ENCODE data around the gene GYG2.
"Not testable (repeated sequence)": the region's sequence is repeated elsewhere in the genome, so short reads cannot be mapped to it uniquely, and the experiment has no call there.

GYG2 gene

GRCh38 chrX:2828344-2828958 lies at the start of gene GYG2:
Gene GYG2, plus strand, starts transcription at chrX:2828930. Its CDS starts 1,259 bp downstream, at chrX:2830189.
- DNase-seq, result no peak

DNA sequence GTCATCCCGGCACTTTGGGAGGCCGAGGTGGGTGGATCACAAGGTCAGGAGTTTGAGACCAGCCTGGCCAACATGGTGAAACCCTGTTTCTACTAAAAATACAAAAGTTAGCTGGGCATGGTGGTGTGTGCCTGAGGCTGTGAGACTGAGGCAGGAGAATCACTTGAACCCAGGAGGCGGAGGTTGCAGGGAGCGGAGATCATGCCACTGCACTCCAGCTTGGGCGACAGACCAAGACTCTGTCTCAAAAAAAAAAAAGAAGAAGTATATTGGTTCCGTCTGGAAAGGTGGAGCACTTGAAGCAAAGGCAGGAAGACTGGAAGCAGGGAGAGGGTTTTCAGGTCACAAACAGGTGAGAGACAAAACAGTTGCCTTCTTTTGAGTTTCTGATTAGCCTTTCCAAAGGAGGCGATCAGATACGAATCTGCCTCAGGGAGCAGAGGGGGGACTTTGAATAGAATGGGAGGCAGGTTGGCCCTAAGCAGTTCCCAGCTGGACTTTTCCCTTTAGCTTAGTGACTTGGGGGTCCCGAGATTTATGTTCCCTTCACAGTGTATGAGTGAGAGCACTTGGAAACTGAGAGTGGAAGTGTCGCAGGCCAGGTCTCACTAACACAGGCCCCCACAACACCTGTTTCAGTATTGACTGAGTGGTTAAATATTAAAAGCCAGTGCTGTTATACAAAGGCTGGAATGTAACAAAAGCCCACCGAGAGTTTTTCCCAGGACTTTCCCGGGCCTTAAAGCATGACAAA lies 48.1 kb upstream of the GYG2 start:
- not testable (repeated sequence) for DNase-seq

- no peak for DNase-seq
These were observed 47.5 kb upstream of the GYG2 start for GRCh38 chrX:2781226-2781571.

- no peak for DNase-seq
These were observed 47.0 kb upstream of the GYG2 start for GRCh38 chrX:2781698-2782097.

GRCh38 chrX:2782171-2782570 lies 46.6 kb upstream of the GYG2 start:
- no peak for DNase-seq

DNA sequence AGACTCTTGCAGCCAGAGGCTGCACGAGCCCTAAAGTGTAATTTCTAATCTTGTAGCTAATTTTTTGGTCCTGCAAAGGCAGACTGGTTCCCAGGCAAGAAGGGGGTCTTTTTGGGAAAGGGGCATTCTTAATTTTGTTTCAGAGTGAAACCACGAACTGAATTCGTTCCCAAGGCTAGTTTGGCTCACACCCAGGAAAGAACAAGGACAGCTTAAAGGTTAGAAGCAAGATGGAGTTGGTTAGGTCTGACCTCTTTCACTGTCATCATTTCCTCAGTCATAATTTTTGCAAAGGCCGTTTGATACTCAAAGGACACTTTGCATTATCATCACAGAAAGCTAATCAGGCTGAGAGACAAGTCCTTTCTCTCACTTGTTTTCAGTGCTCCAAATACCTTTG lies 46.0 kb upstream of the GYG2 start:
- no peak for DNase-seq

DNA sequence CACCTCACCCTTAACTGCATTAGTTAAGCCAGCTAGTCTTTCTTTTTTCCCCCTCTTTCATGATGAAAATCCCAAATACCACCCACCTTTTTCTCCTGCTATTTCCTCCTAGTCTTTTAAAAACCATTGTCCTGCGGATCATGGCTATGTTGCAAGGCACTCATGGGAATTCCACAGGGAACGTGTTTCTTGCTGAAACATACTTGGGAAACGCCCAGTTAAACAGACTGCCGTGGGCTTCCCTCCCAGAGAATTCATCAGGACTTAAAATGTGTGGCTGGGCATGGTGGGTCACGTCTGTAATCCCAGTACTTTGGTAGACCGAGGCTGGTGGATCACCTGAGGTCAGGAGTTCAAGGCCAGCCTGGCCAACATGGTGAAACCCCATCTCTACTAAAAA lies 44.7 kb upstream of the GYG2 start:
- DNase-seq, result no peak

DNA sequence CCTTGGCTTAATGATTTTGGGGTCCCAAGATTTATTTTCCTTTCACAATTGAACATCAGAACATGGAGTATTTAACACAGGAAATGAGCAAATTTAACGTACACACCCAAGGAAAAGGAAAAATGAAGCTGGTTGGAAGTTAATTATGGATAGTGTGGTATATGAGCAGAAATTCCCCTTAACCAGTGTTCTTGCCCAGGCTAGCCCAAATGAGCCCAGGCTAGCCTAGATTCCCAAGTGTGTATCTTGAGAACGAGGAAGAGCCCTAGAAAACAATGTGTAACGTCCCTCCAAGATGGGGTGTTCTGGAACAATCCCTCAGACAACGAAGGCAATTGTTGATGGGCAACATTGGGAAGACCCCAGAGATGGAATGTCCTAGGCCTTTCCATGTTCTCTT lies 43.2 kb upstream of the GYG2 start:
- DNase-seq, result no peak

DNA sequence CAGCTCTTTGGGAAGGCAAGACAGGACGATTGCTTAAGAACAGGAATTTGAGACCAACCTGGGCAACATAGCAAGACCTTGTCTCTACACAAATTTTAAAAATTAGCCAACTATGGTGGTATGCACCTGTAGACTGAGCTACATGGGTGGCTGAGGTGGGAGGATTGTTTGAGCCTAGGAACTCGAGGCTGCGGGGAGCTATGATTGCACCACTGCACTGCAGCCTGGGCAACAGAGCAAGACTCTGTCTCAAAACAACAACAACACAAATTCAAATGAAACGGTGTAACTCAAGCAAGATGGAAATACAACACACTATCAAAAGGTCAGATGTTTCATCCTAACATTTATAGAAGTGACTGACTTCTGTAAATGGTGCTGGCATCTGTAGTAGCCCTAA lies 39.8 kb upstream of the GYG2 start:
- DNase-seq, result no peak

- DNase-seq, result no peak
These were observed 39.2 kb upstream of the GYG2 start for GRCh38 chrX:2789569-2789968.

DNA sequence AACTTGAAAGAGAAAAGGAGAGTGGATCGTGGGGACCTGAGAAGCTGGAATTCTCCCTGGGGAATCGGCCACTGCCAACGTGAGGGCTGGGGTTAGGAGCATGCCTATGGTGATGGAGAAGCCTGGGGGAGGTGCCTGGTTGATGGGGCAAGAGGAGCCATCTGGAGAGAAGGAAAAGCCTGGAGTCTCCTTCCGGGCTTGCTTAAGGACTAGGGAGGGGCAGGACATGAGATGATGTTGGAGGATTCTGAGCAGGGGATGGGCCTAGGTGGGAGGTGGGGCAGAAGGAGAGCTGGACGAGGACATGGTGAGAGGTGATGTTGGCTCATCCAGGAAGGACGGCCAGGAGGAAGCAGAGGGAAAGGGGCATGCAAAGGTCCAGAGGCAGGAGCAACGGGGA lies 35.0 kb upstream of the GYG2 start:
- DNase-seq, result no peak

GRCh38 chrX:2794336-2794735 lies 34.4 kb upstream of the GYG2 start:
- DNase-seq, result no peak

DNA sequence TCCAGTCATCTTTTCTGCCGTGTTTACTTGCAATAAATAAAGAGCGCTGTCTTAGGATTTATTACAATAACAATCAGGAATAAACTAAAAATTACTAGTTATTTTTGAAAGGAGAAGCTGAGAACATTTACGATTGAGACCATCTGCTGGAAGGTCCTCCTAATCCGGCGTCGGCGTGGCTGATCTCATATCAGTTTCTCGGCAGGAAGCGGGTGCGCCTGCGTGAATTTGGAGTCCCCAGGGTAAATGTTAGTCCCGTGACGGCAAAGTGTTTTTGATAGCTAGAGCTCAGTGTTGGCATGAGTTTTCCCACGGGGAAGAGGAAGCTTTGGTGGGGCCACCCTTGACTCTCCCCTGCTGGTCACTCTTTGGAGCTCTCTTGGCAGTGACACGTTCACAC lies 31.9 kb upstream of the GYG2 start:
- not testable (repeated sequence) for DNase-seq

GRCh38 chrX:2799369-2799768 lies 29.4 kb upstream of the GYG2 start:
- DNase-seq, result no peak

GRCh38 chrX:2799980-2800379 lies 28.8 kb upstream of the GYG2 start:
- DNase-seq, result not testable (repeated sequence)

- no peak for DNase-seq
These were observed 27.5 kb upstream of the GYG2 start for GRCh38 chrX:2801223-2801622.

DNA sequence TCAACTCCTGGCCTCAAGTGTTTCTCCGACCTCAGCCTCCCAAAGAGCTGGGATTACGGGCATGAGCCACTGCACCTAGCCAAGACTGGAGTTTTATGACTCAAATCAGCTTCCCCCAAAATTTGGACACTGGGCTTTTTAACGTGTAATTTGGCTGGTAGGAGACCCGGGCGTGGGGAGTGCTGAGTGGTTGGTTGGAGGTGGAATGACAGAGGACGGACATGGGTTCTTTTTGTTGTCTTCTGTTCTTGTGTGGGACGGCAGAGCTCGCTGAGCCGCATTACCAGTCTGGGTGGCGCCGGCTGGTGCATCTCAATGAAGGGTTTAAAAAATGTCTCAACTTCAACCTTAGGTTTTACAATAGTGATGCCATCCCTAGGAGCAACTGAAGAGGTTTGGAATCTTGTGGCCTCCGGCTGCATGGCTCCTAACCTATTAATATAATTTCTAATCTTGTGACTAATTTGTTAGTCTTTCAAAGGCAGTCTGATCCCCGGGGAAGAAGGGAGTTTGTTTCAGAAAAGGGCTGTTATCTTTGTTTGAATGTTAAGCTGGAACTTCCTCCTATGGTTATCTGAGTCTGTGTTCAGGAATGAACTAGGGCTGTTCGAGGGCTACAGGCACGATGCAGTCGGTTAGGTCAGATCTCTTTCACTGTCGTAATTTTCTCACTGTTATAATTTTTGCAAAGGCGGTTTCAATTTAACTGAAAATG lies 26.2 kb upstream of the GYG2 start:
- not testable (repeated sequence) for DNase-seq

- not testable (repeated sequence) for DNase-seq
These were observed 25.2 kb upstream of the GYG2 start for GRCh38 chrX:2803486-2803885.

- not testable (repeated sequence) for DNase-seq
These were observed 24.5 kb upstream of the GYG2 start for GRCh38 chrX:2804106-2804843.

- DNase-seq, result not testable (repeated sequence)
These were observed 23.9 kb upstream of the GYG2 start for GRCh38 chrX:2804858-2805257.

DNA sequence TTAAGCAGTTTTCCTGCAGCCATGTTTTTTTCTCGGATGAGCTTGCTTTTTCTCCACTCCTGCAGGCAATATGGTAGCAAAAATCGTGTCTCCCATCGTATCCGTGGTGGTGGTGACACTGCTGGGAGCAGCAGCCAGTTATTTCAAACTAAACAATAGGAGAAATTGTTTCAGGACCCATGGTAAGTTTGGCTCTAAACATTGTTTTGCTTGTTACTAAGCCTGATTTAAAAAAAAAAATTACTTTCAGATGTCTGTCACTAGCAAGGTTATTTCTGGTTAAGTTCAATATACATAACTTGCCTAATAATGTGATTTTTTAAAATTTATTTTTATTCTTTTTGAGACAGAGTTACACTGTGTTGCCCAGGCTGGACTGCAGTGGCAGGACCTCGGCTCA lies 17.5 kb upstream of the GYG2 start:
- no peak for DNase-seq

DNA sequence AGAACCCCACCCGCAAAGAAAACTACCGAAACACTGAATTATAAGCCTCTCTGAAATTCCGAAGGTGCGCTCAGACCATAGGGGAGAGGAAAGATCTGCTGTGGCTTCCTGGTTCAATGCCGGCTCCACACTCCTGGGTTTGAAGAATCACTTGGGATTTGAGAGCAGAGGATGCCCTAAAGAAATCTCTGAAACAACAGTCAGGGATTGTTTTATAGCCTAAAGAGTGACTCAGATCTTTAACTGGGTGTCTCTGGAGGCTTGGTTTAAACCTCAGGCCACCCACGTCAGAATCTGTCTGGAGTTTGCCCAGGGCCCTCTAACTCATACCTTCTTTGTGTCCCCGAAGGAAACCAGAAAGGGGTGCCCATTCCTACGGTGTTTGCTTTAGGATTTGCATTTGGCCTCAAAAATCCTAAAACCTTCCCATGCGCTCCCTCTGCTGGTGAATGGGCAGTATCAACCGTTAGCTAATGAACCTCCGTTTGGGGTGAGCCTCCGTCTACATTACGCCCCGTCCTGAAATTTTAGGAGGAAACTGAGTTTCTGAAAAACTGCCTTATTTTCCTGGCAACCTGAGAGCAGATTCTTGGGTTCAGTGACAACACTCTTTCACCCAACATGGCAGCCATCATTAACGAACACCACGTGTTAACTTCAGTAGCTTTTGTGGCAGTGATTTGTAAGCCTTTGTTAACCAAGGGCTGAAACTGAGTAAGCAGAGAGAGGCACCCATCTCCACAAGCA lies 16.4 kb upstream of the GYG2 start:
- peak; percentile 26 for DNase-seq

GRCh38 chrX:2817036-2817435 lies 11.7 kb upstream of the GYG2 start:
- DNase-seq, result no peak
